A549 (cell line): ENCODE results near the gene RNGTT. TPM values are rescaled to one million over a fixed set of nuclear protein-coding genes. Genes with fewer than 3 reads are reported as not detected.

Experiments
- ATAC-seq, 2 experiments: fragments of 200-7000 bp in 1 of 2; fragments of >200 bp in 1 of 2; cut with Nextera tagmentation in 1 of 2; cut with Tn5 transposase in 1 of 2; 3 replicates each; pipeline versions ENCODE4 v1.8.0 to v1.9.1; 2018 to 2020; ENCODE audit warnings: mild to moderate bottlenecking in 1 of 2, moderate library complexity in 1 of 2
- CTCF ChIA-PET: fragments of 300-600 bp; sonication (Branson Sonifier 250); formaldehyde crosslinking; extraction: SDS; loops from one replicate; lab custom pipeline; 2021; ENCODE audit warnings: antibody characterized with exemption, inconsistent platforms; lab: Yijun Ruan, JAX
- POLR2A ChIA-PET: fragments of 350-600 bp; formaldehyde crosslinking; extraction: SDS; loops from one replicate; lab custom pipeline; 2021; ENCODE audit warnings: antibody characterized with exemption, inconsistent platforms; lab: Yijun Ruan, JAX
- DNase-seq, 2 experiments: peaks; one replicate each; pipeline versions ENCODE4 v3.0.0 to v3.0.0-alpha.2; 2011 to 2016; ENCODE audit warnings: low read depth in 1 of 2, low spot score in 1 of 2
- FAIRE-seq: peaks from 2 replicates; lab custom pipeline; 2011; peaks lifted over from hg19 to GRCh38; lab: Jason Lieb, UNC
- H3K27ac ChIP-seq, 2 experiments: fragments of >200 bp; sonication (Bioruptor Twin); formaldehyde crosslinking; 3 replicates each; pipeline ENCODE4 v1.5.1; 2016 to 2017
- H3K4me1 ChIP-seq: fragments of >200 bp; sonication (Bioruptor Twin); formaldehyde crosslinking; 3 replicates; pipeline ENCODE4 v1.6.1; 2016
- H3K4me2 ChIP-seq: fragments of >200 bp; sonication (Bioruptor Twin); formaldehyde crosslinking; 3 replicates; pipeline ENCODE4 v1.6.1; 2016
- H3K4me3 ChIP-seq: fragments of >200 bp; sonication (Bioruptor Twin); formaldehyde crosslinking; 3 replicates; pipeline ENCODE4 v1.5.1; 2016
- H3K9me3 ChIP-seq: fragments of >200 bp; sonication (Bioruptor Twin); formaldehyde crosslinking; 3 replicates; pipeline ENCODE4 v1.6.1; 2016
- BCL3 ChIP-seq: fragments of >200 bp; sonication (Bioruptor Twin); formaldehyde crosslinking; IDR thresholded peaks from 3 replicates; pipeline ENCODE4 v1.6.1; 2016
- CBX2 ChIP-seq: fragments of 200-600 bp; sonication (generic); IDR thresholded peaks from 2 replicates; pipeline ENCODE4 v1.6.1; 2016; ENCODE audit warnings: low read depth, mild to moderate bottlenecking, borderline replicate concordance
- CBX8 ChIP-seq: fragments of 200-600 bp; sonication (generic); IDR thresholded peaks from 2 replicates; pipeline ENCODE4 v1.6.1; 2016
- EHMT2 ChIP-seq: fragments of 200-600 bp; sonication (generic); IDR thresholded peaks from 2 replicates; pipeline ENCODE4 v1.6.1; 2016; ENCODE audit warnings: antibody characterized with exemption, low read depth, mild to moderate bottlenecking, moderate library complexity
- EP300 ChIP-seq, 2 experiments: fragments of >200 bp; sonication (Bioruptor Twin); formaldehyde crosslinking; IDR thresholded peaks; 2 replicates in 1 of 2; 3 replicates in 1 of 2; pipeline ENCODE4 v1.6.1; 2016 to 2017
- FOSB ChIP-seq: fragments of 250-450 bp; sonication (Bioruptor Pico); IDR thresholded peaks from 2 replicates; pipeline ENCODE4 v1.5.0; 2020; ENCODE audit warnings: mild to moderate bottlenecking, moderate library complexity
- FOSL2 ChIP-seq, 2 experiments: fragments of 450-650 bp in 1 of 2; fragments of >200 bp in 1 of 2; sonication (Bioruptor Twin) in 1 of 2; formaldehyde crosslinking; IDR thresholded peaks; 2 replicates each; pipeline versions ENCODE4 v1.5.0 to v1.6.1; 2016 to 2020; ENCODE audit warnings: mild to moderate bottlenecking in 1 of 2, moderate library complexity in 1 of 2
- GATA3 ChIP-seq: IDR thresholded peaks from 2 replicates; pipeline ENCODE4 v1.6.1; 2012; ENCODE audit warnings: borderline replicate concordance
- HDAC2 ChIP-seq: fragments of 200-600 bp; sonication (generic); IDR thresholded peaks from 2 replicates; pipeline ENCODE4 v1.6.1; 2016
- HEYL ChIP-seq: fragments of 250-450 bp; sonication (Bioruptor Pico); IDR thresholded peaks from 2 replicates; pipeline ENCODE4 v1.8.0; 2021; ENCODE audit warnings: mild to moderate bottlenecking, moderate library complexity
- HOXA7 ChIP-seq: fragments of 250-450 bp; sonication (Bioruptor Pico); IDR thresholded peaks from 2 replicates; pipeline ENCODE4 v1.5.0; 2020; ENCODE audit warnings: mild to moderate bottlenecking, moderate library complexity
- JUN ChIP-seq, 2 experiments: fragments of >200 bp; sonication (Bioruptor Twin); formaldehyde crosslinking; IDR thresholded peaks; 2 replicates in 1 of 2; 3 replicates in 1 of 2; pipeline ENCODE4 v1.6.1; 2016 to 2017
- KDM5A ChIP-seq: fragments of 200-600 bp; sonication (generic); IDR thresholded peaks from 2 replicates; pipeline ENCODE4 v1.6.1; 2016; ENCODE audit warnings: antibody characterized with exemption, mild to moderate bottlenecking
- MAZ ChIP-seq: fragments of 150-350 bp; IDR thresholded peaks from 2 replicates; pipeline ENCODE4 v1.6.1; 2014; ENCODE audit warnings: antibody characterized with exemption, low read depth, low read length, borderline replicate concordance
- NFE2L2 ChIP-seq: fragments of 150-350 bp; conservative IDR thresholded peaks from 2 replicates; pipeline ENCODE4 v1.6.1; 2014; ENCODE audit warnings: low read length
- NPAS2 ChIP-seq: fragments of 250-450 bp; sonication (Bioruptor Pico); IDR thresholded peaks from 2 replicates; pipeline ENCODE4 v1.8.0; 2022; ENCODE audit warnings: mild to moderate bottlenecking, moderate library complexity, borderline replicate concordance
- PHF8 ChIP-seq: fragments of 200-600 bp; sonication (generic); IDR thresholded peaks from 2 replicates; pipeline ENCODE4 v1.6.1; 2016; ENCODE audit warnings: low read depth, mild to moderate bottlenecking, antibody characterized with exemption, moderate library complexity, borderline replicate concordance
- POLR2A ChIP-seq: IDR thresholded peaks from 2 replicates; pipeline ENCODE4 v1.6.1; 2012; ENCODE audit warnings: mild to moderate bottlenecking, low read length
- RNF2 ChIP-seq: fragments of 200-600 bp; sonication (generic); IDR thresholded peaks from 2 replicates; pipeline ENCODE4 v1.6.1; 2016; ENCODE audit warnings: low read depth, mild to moderate bottlenecking, antibody characterized with exemption, moderate library complexity, borderline replicate concordance
- SMC3 ChIP-seq: fragments of >200 bp; sonication (Bioruptor Twin); formaldehyde crosslinking; IDR thresholded peaks from 3 replicates; pipeline ENCODE4 v1.6.1; 2018; ENCODE audit warnings: inconsistent platforms
- SREBF2 ChIP-seq: fragments of 450-650 bp; IDR thresholded peaks from 2 replicates; pipeline ENCODE4 v1.6.1; 2014; ENCODE audit warnings: mild to moderate bottlenecking, moderate library complexity
- TFCP2L1 ChIP-seq: fragments of 250-450 bp; sonication (Bioruptor Pico); IDR thresholded peaks from 2 replicates; pipeline ENCODE4 v1.5.0; 2021; ENCODE audit warnings: mild to moderate bottlenecking
- TP53 ChIP-seq: fragments of 250-450 bp; sonication (Bioruptor Pico); IDR thresholded peaks from 2 replicates; pipeline ENCODE4 v1.5.0; 2021; ENCODE audit warnings: mild to moderate bottlenecking, moderate library complexity
- ZC3H11A ChIP-seq: fragments of 450-650 bp; IDR thresholded peaks from 2 replicates; pipeline ENCODE4 v1.6.1; 2014; ENCODE audit warnings: antibody characterized with exemption, mild to moderate bottlenecking
- ZFP36 ChIP-seq: fragments of 450-650 bp; IDR thresholded peaks from 2 replicates; pipeline ENCODE4 v1.6.1; 2014; ENCODE audit warnings: borderline replicate concordance; ENCODE audit not compliant: partially characterized antibody
- ZNF302 ChIP-seq: fragments of 250-450 bp; sonication (Bioruptor Pico); IDR thresholded peaks from 2 replicates; pipeline ENCODE4 v1.9.0; 2021; ENCODE audit warnings: inconsistent platforms, mild to moderate bottlenecking, moderate library complexity
- ZSCAN20 ChIP-seq: fragments of 250-450 bp; sonication (Bioruptor Pico); IDR thresholded peaks from 2 replicates; pipeline ENCODE4 v1.8.0; 2022; ENCODE audit warnings: mild to moderate bottlenecking, moderate library complexity
- WGBS: methylation state at CpG from one replicate; pipeline ENCODE4 v1.1.6; 2017; ENCODE audit errors: missing lambda C conversion rate; 5-methylcytosine and 5-hydroxymethylcytosine counted together
- polyA plus RNA-seq, 4 experiments: library from polyadenylated mRNA; depleted of rRNA in 3 of 4; stranded (reverse); fragments of >200 nt; fragmentation: RNase III in 1 of 4; extraction: RNeasy Plus Mini Kit Qiagen cat#74134 plus additional on column Dnase treatment in 1 of 4; gene quantifications; 2 replicates in 3 of 4; 3 replicates in 1 of 4; pipeline ENCODE4 v1.2.3, GENCODE V29; 2011 to 2017
- TF ChIP-seq, protein P1 (sequence below): fragments of 450-650 bp; IDR thresholded peaks from 2 replicates; pipeline ENCODE4 v1.6.1; 2014; ENCODE audit warnings: antibody characterized with exemption
- TF ChIP-seq, protein P2 (sequence below): IDR thresholded peaks from 2 replicates; pipeline ENCODE4 v1.6.1; 2012

The RNGTT gene
- polyA plus RNA-seq, 2 of the 4 experiments (the other 2 are of a cell fraction) = 11.6 to 15.0 TPM

GRCh38 chr6:88987922-88988321 lies 24.5 kb upstream of the RNGTT start (continued):
- TF ChIP-seq FOSB = no peak
- TF ChIP-seq SMC3 = no peak
- no peak for TF ChIP-seq ZSCAN20 (CRISPR knock-in tag)
- no peak for TF ChIP-seq ZNF302 (CRISPR knock-in tag)
- no peak for TF ChIP-seq TFCP2L1 (CRISPR knock-in tag)
- no peak for TF ChIP-seq CBX2
- no peak for TF ChIP-seq MAZ

DNA sequence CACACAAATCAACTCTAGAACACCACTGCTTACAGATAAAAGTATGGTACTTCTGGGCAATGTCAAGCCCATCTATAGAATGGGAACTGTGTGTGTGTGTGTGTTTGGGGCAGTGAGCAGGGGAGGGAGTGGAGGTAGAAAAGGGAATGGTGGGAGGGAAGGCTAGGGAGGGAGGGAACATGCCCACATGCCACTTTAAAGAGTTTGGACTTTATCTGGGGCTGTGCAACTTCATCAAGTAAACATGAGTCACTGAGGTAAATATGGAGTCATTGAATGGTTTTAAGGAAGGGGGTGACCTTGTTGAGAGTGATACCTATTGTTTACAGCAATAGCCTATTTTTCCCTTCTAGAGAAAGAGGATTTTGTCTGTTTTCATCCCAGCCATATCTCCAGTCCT lies 22.5 kb upstream of the RNGTT start:
- peak in 1 of 2 experiments; percentile 49; a peak in 3 of 6 replicates for ATAC-seq
- CTCF ChIA-PET = no interaction called here
- TF ChIP-seq EHMT2 (no peak), FOSL2 (IDR thresholded peaks at IDR 0.05) (no peak), FOSL2 (CRISPR knock-in tag; IDR thresholded peaks at IDR 0.05) (peak; percentile 53; the same call in 1 of the 2 replicates), HOXA7 (CRISPR knock-in tag) (no peak)
- TF ChIP-seq, all 56 proteins: peak for 1
- POLR2A ChIA-PET = interaction anchor here (1.3 kb wide), 1 partner anchor 95 kb away, joined by 7 read pairs; the partner anchor contains the start of gene PNRC1
- Histone ChIP-seq H3K27ac (peak overlapping the region; percentile 48 to 70), H3K9me3 (no peaks in the 10 kb centered on the region), H3K4me3 (no peak overlapping the region), H3K4me2 (peak overlapping the region; percentile 45), H3K4me1 (peaks cover 24% of the 10 kb centered on the region)
- peak in 1 of 2 experiments; percentile 40 for DNase-seq
- no peak for FAIRE-seq

DNA sequence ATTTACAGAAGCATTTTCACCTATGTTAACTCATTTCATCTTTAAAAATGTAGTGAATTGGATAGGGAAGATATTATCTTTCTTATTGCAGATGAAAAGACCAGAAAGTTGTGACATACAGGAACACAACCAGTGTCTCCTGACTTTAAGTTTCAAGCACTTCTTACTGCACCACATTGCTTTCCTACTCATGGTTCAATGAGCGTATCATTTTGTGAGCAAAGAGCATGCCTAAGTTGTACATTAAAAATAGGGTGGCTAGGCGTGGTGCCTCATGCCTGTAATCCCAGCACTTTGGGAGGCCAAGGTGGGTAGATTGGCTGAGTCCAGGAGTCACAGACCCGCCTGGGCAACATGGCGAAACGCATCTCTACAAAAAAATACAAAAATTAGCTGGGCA lies 21.2 kb upstream of the RNGTT start:
- CTCF ChIA-PET = interaction anchor here (1.1 to 3.3 kb wide), 9 partner anchors 21 to 364 kb away, joined by 3 to 38 read pairs (median 12); partner anchors contain the start of genes PM20D2, PNRC1, RNGTT and SRSF12
- H3K9me3 ChIP-seq = no peaks in the 10 kb centered on the region
- no peak overlapping the region for H3K4me3 ChIP-seq
- H3K27ac ChIP-seq = peak overlapping the region in 1 of 2 experiments; percentile 28; a peak in 1 of 6 replicates
- POLR2A ChIA-PET = interaction anchor here (1.3 kb wide), 1 partner anchor 96 kb away, joined by 7 read pairs; the partner anchor contains the start of gene PNRC1
- ATAC-seq (no peak), DNase-seq (no peak), FAIRE-seq (no peak)
- H3K4me2 ChIP-seq = no peak overlapping the region
- TF ChIP-seq RNF2 = no peak
- no peak for TF ChIP-seq TP53 (CRISPR knock-in tag)
- no peak for TF ChIP-seq EP300 (IDR thresholded peaks at IDR 0.05)
- TF ChIP-seq POLR2A = no peak
- TF ChIP-seq ZFP36 = no peak
- no peak for TF ChIP-seq KDM5A
- no peak for TF ChIP-seq PHF8
- TF ChIP-seq CBX8 = no peak
- TF ChIP-seq, protein P1, sequence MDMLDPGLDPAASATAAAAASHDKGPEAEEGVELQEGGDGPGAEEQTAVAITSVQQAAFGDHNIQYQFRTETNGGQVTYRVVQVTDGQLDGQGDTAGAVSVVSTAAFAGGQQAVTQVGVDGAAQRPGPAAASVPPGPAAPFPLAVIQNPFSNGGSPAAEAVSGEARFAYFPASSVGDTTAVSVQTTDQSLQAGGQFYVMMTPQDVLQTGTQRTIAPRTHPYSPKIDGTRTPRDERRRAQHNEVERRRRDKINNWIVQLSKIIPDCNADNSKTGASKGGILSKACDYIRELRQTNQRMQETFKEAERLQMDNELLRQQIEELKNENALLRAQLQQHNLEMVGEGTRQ = no peak
- no peak for TF ChIP-seq SMC3
- TF ChIP-seq HEYL (CRISPR knock-in tag) = no peak
- TF ChIP-seq GATA3 = no peak
- TF ChIP-seq HDAC2 = no peak
- TF ChIP-seq SREBF2 = no peak
- TF ChIP-seq NPAS2 = no peak
- WGBS = 92% methylated on average over 5 of the region's 5 CpGs
- peaks cover 24% of the 10 kb centered on the region for H3K4me1 ChIP-seq

GRCh38 chr6:88984152-88984551 lies 20.7 kb upstream of the RNGTT start:
- peaks cover 24% of the 10 kb centered on the region for H3K4me1 ChIP-seq
- no peak overlapping the region for H3K4me2 ChIP-seq
- FAIRE-seq (no peak), ATAC-seq (no peak), DNase-seq (no peak)
- ChIA-PET POLR2A (interaction anchor here (2.6 kb wide), 1 partner anchor 98 kb away, joined by 31 read pairs; the partner anchor contains the start of gene PNRC1), CTCF (interaction anchor here (1.1 to 3.3 kb wide), 17 partner anchors 11 to 364 kb away, joined by 3 to 38 read pairs (median 6); partner anchors contain the start of genes PM20D2, PNRC1, RNGTT and SRSF12)
- no peaks in the 10 kb centered on the region for H3K9me3 ChIP-seq
- TF ChIP-seq NFE2L2 (no peak), ZC3H11A (no peak), JUN (IDR thresholded peaks at IDR 0.05) (no peak), BCL3 (no peak), PHF8 (no peak), MAZ (no peak)
- TF ChIP-seq, protein P2, sequence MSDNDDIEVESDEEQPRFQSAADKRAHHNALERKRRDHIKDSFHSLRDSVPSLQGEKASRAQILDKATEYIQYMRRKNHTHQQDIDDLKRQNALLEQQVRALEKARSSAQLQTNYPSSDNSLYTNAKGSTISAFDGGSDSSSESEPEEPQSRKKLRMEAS = no peak
- no peak overlapping the region for H3K4me3 ChIP-seq
- no peak overlapping the region; a peak in 1 of 6 replicates for H3K27ac ChIP-seq
